Stimulated activated memory B cell treated with anti-CD40 and anti-IgM and Interleukin-4, amounts not matched to agents 10 μg/mL and 1 μg/mL and 100 μg/mL, for 72 hours (primary cell): ENCODE measurements around the gene MMP20.

ENCODE experiments used
- ATAC-seq: fragments of 150-1000 bp; cut with Tn5 transposase; 2 replicates; pipeline ENCODE4 v1.10.0; 2021
- H3K27ac Mint-ChIP-seq: one replicate; pipeline ENCODE4 v1.8.0; 2022; ENCODE audit warnings: mild to moderate bottlenecking, mixed read lengths
- H3K27me3 Mint-ChIP-seq: one replicate; pipeline ENCODE4 v1.8.0; 2022; ENCODE audit warnings: mixed read lengths
- H3K36me3 Mint-ChIP-seq: one replicate; pipeline ENCODE4 v1.8.0; 2022; ENCODE audit warnings: mixed read lengths
- H3K4me1 Mint-ChIP-seq: one replicate; pipeline ENCODE4 v1.8.0; 2022; ENCODE audit warnings: mixed read lengths
- H3K4me3 Mint-ChIP-seq: one replicate; pipeline ENCODE4 v1.8.0; 2022; ENCODE audit warnings: mild to moderate bottlenecking, moderate library complexity, mixed read lengths
- H3K9me3 Mint-ChIP-seq: one replicate; pipeline ENCODE4 v1.8.0; 2022; ENCODE audit warnings: mixed read lengths

The MMP20 gene

GRCh38 chr11:102625177-102625576 is at the start of gene MMP20:
MMP20 (minus strand) TSS chr11:102625332; CDS start chr11:102625319, 13 bp downstream.
- Mint-ChIP-seq H3K4me3 (no peak within 1 kb of the TSS), H3K9me3 (no peaks in the 10 kb centered on the region), H3K27me3 (peaks cover 10% of the 10 kb centered on the region), H3K36me3 (no peaks in the 10 kb centered on the region), H3K4me1 (no peaks in the 10 kb centered on the region), H3K27ac (no peak within 1 kb of the TSS)
- ATAC-seq = no peak

GRCh38 chr11:102669664-102670063 is 44.5 kb upstream of the MMP20 start:
- Mint-ChIP-seq H3K36me3 (no peaks in the 10 kb centered on the region), H3K4me3 (no peak overlapping the region), H3K27ac (no peak overlapping the region), H3K9me3 (no peaks in the 10 kb centered on the region), H3K27me3 (peaks cover 9% of the 10 kb centered on the region), H3K4me1 (no peaks in the 10 kb centered on the region)
- ATAC-seq = no peak

GRCh38 chr11:102666331-102666957 is 41.3 kb upstream of the MMP20 start:
- H3K36me3 Mint-ChIP-seq = no peaks in the 10 kb centered on the region
- peaks cover 4% of the 10 kb centered on the region for H3K4me1 Mint-ChIP-seq
- H3K27me3 Mint-ChIP-seq = no peaks in the 10 kb centered on the region
- no peak for ATAC-seq
- H3K9me3 Mint-ChIP-seq = no peaks in the 10 kb centered on the region
- H3K27ac Mint-ChIP-seq = no peak overlapping the region
- H3K4me3 Mint-ChIP-seq = no peak overlapping the region

- Mint-ChIP-seq H3K9me3 (no peaks in the 10 kb centered on the region), H3K4me3 (no peak overlapping the region), H3K36me3 (no peaks in the 10 kb centered on the region), H3K4me1 (peaks cover 4% of the 10 kb centered on the region), H3K27ac (no peak overlapping the region), H3K27me3 (peaks cover 2% of the 10 kb centered on the region)
- ATAC-seq = peak; percentile 62
Observed at GRCh38 chr11:102664001-102664752, 39.0 kb upstream of the MMP20 start.

- H3K27ac Mint-ChIP-seq = no peak overlapping the region
- peaks cover 9% of the 10 kb centered on the region for H3K27me3 Mint-ChIP-seq
- ATAC-seq = no peak
- H3K4me1 Mint-ChIP-seq = peaks cover 4% of the 10 kb centered on the region
- H3K4me3 Mint-ChIP-seq = no peak overlapping the region
- H3K36me3 Mint-ChIP-seq = no peaks in the 10 kb centered on the region
- no peaks in the 10 kb centered on the region for H3K9me3 Mint-ChIP-seq
Observed at GRCh38 chr11:102662607-102663006, 37.5 kb upstream of the MMP20 start.

- ATAC-seq = no peak
- Mint-ChIP-seq H3K4me1 (peaks cover 4% of the 10 kb centered on the region), H3K27me3 (peaks cover 24% of the 10 kb centered on the region), H3K4me3 (no peak overlapping the region), H3K36me3 (no peaks in the 10 kb centered on the region), H3K27ac (no peak overlapping the region), H3K9me3 (no peaks in the 10 kb centered on the region)
Observed at GRCh38 chr11:102661040-102661439, 35.9 kb upstream of the MMP20 start.

- Mint-ChIP-seq H3K36me3 (no peaks in the 10 kb centered on the region), H3K4me1 (no peaks in the 10 kb centered on the region), H3K27me3 (peaks cover 53% of the 10 kb centered on the region), H3K27ac (no peak overlapping the region), H3K9me3 (peaks cover 5% of the 10 kb centered on the region), H3K4me3 (no peak overlapping the region)
- ATAC-seq = no peak
Observed at GRCh38 chr11:102656528-102656927, 31.4 kb upstream of the MMP20 start.

- Mint-ChIP-seq H3K27ac (no peak overlapping the region), H3K4me3 (no peak overlapping the region)
- ATAC-seq = no peak
Observed at GRCh38 chr11:102655547-102655946, 30.4 kb upstream of the MMP20 start.

GRCh38 chr11:102654761-102655160 is 29.6 kb upstream of the MMP20 start:
- no peak overlapping the region for H3K4me3 Mint-ChIP-seq
- no peaks in the 10 kb centered on the region for H3K36me3 Mint-ChIP-seq
- peaks cover 5% of the 10 kb centered on the region for H3K9me3 Mint-ChIP-seq
- no peaks in the 10 kb centered on the region for H3K4me1 Mint-ChIP-seq
- peaks cover 63% of the 10 kb centered on the region for H3K27me3 Mint-ChIP-seq
- no peak for ATAC-seq
- H3K27ac Mint-ChIP-seq = no peak overlapping the region

More at GRCh38 chr11:102655547-102655946, 30.4 kb upstream of the MMP20 start:
- Mint-ChIP-seq H3K27me3 (peaks cover 63% of the 10 kb centered on the region), H3K9me3 (peaks cover 5% of the 10 kb centered on the region), H3K36me3 (no peaks in the 10 kb centered on the region), H3K4me1 (no peaks in the 10 kb centered on the region)

- peaks cover 5% of the 10 kb centered on the region for H3K9me3 Mint-ChIP-seq
- no peak overlapping the region for H3K4me3 Mint-ChIP-seq
- H3K27ac Mint-ChIP-seq = no peak overlapping the region
- H3K4me1 Mint-ChIP-seq = no peaks in the 10 kb centered on the region
- ATAC-seq = no peak
- peaks cover 58% of the 10 kb centered on the region for H3K27me3 Mint-ChIP-seq
- no peaks in the 10 kb centered on the region for H3K36me3 Mint-ChIP-seq
Observed at GRCh38 chr11:102653744-102654291, 28.7 kb upstream of the MMP20 start.

- H3K4me1 Mint-ChIP-seq = no peaks in the 10 kb centered on the region
- peaks cover 2% of the 10 kb centered on the region for H3K9me3 Mint-ChIP-seq
- no peak overlapping the region for H3K27ac Mint-ChIP-seq
- H3K27me3 Mint-ChIP-seq = peaks cover 29% of the 10 kb centered on the region
- H3K4me3 Mint-ChIP-seq = no peak overlapping the region
- ATAC-seq = no peak
- H3K36me3 Mint-ChIP-seq = no peaks in the 10 kb centered on the region
Observed at GRCh38 chr11:102647430-102647829, 22.3 kb upstream of the MMP20 start.

GRCh38 chr11:102643941-102644340 is 18.8 kb upstream of the MMP20 start:
- no peak for ATAC-seq
- H3K36me3 Mint-ChIP-seq = no peaks in the 10 kb centered on the region
- H3K4me3 Mint-ChIP-seq = no peak overlapping the region
- H3K27ac Mint-ChIP-seq = no peak overlapping the region
- H3K4me1 Mint-ChIP-seq = no peaks in the 10 kb centered on the region
- peaks cover 2% of the 10 kb centered on the region for H3K9me3 Mint-ChIP-seq
- H3K27me3 Mint-ChIP-seq = peaks cover 10% of the 10 kb centered on the region

- Mint-ChIP-seq H3K36me3 (no peaks in the 10 kb centered on the region), H3K27me3 (peaks cover 31% of the 10 kb centered on the region), H3K4me1 (no peaks in the 10 kb centered on the region), H3K9me3 (peaks cover 2% of the 10 kb centered on the region), H3K27ac (no peak overlapping the region), H3K4me3 (no peak overlapping the region)
- ATAC-seq = peak; percentile 34
Observed at GRCh38 chr11:102640946-102641345, 15.8 kb upstream of the MMP20 start.

- no peak for ATAC-seq
- Mint-ChIP-seq H3K4me3 (no peak overlapping the region), H3K36me3 (no peaks in the 10 kb centered on the region), H3K9me3 (no peaks in the 10 kb centered on the region), H3K27ac (no peak overlapping the region), H3K27me3 (peaks cover 22% of the 10 kb centered on the region), H3K4me1 (no peaks in the 10 kb centered on the region)
Observed at GRCh38 chr11:102639656-102640055, 14.5 kb upstream of the MMP20 start.

GRCh38 chr11:102637731-102638130 is 12.6 kb upstream of the MMP20 start:
- H3K4me3 Mint-ChIP-seq = no peak overlapping the region
- no peaks in the 10 kb centered on the region for H3K4me1 Mint-ChIP-seq
- H3K27ac Mint-ChIP-seq = no peak overlapping the region
- no peak for ATAC-seq
- peaks cover 22% of the 10 kb centered on the region for H3K27me3 Mint-ChIP-seq
- H3K36me3 Mint-ChIP-seq = no peaks in the 10 kb centered on the region
- no peaks in the 10 kb centered on the region for H3K9me3 Mint-ChIP-seq
